ENCODE data around the gene GALNTL6.
"Not testable (repeated sequence)": the region's sequence is repeated elsewhere in the genome, so short reads cannot be mapped to it uniquely, and the experiment has no call there.

The GALNTL6 gene

GRCh38 chr4:172725581-172725980 is 912.4 kb downstream of the GALNTL6 start:
- no peak for DNase-seq (ENCODE audit: low read depth)
- H3K4me3 ChIP-seq (ENCODE audit: control insufficient read depth, low read depth, low read length): no peak overlapping the region
- no peak for TF ChIP-seq CTCF (IDR thresholded peaks at IDR 0.05; ENCODE audit: control insufficient read depth, insufficient read depth, low read depth, low read length, missing control alignments)

- H3K4me3 ChIP-seq (ENCODE audit: control insufficient read depth, low read depth, low read length): no peak overlapping the region
- no peak for DNase-seq (ENCODE audit: low read depth)
- TF ChIP-seq CTCF (IDR thresholded peaks at IDR 0.05; ENCODE audit: control insufficient read depth, insufficient read depth, low read depth, low read length, missing control alignments): no peak
Measured at GRCh38 chr4:172726001-172726423, 912.8 kb downstream of the GALNTL6 start.

DNA sequence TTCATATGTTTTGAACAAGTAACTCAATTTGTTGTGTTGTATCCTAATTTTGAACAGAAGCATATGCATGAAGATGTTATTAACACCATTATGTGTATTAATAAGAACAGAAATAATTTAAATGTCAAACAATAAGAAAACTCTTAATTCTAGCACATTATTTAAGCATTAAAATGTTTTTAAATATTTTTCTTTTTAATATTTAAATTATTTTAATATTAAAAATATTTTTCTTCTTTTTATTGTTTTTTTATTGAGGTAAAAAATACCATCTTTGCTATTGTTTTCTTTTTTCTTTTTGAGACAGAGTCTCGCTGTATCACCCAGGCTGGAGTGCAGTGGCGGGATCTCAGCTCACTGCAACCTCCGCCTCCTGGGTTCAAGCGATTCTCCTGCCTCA is 914.4 kb downstream of the GALNTL6 start:
- no peak overlapping the region for H3K4me3 ChIP-seq (ENCODE audit: control insufficient read depth, low read depth, low read length)
- TF ChIP-seq CTCF (IDR thresholded peaks at IDR 0.05; ENCODE audit: control insufficient read depth, insufficient read depth, low read depth, low read length, missing control alignments): no peak
- no peak for DNase-seq (ENCODE audit: low read depth)

- not testable (repeated sequence) for H3K4me3 ChIP-seq (ENCODE audit: control insufficient read depth, low read depth, low read length); DNase-seq (ENCODE audit: low read depth)
Measured at GRCh38 chr4:172733645-172734044, 920.4 kb downstream of the GALNTL6 start.

GRCh38 chr4:172734555-172734954 is 921.4 kb downstream of the GALNTL6 start:
- no peak for TF ChIP-seq CTCF (IDR thresholded peaks at IDR 0.05; ENCODE audit: control insufficient read depth, insufficient read depth, low read depth, low read length, missing control alignments)
- no peak for DNase-seq (ENCODE audit: low read depth)
- no peak overlapping the region for H3K4me3 ChIP-seq (ENCODE audit: control insufficient read depth, low read depth, low read length)

- H3K4me3 ChIP-seq (ENCODE audit: control insufficient read depth, low read depth, low read length): no peak overlapping the region
- DNase-seq (ENCODE audit: low read depth): no peak
- TF ChIP-seq CTCF (IDR thresholded peaks at IDR 0.05; ENCODE audit: control insufficient read depth, insufficient read depth, low read depth, low read length, missing control alignments): no peak
Measured at GRCh38 chr4:172736046-172736445, 922.8 kb downstream of the GALNTL6 start.

GRCh38 chr4:172740434-172740833 is 927.2 kb downstream of the GALNTL6 start:
- no peak overlapping the region for H3K4me3 ChIP-seq (ENCODE audit: control insufficient read depth, low read depth, low read length)
- no peak for DNase-seq (ENCODE audit: low read depth)
- TF ChIP-seq CTCF (IDR thresholded peaks at IDR 0.05; ENCODE audit: control insufficient read depth, insufficient read depth, low read depth, low read length, missing control alignments): no peak
